IPS-20b (cell line): ENCODE measurements around the gene ESM1.
"Not testable (repeated sequence)": the region's sequence is repeated elsewhere in the genome, so short reads cannot be mapped to it uniquely, and the experiment has no call there.

ENCODE experiments used
- H3K27ac ChIP-seq: one replicate; pipeline ENCODE4 v1.5.1; 2013; ENCODE audit warnings: low read length
- H3K27me3 ChIP-seq: 2 replicates; pipeline ENCODE4 v1.6.1; 2013; ENCODE audit warnings: mild to moderate bottlenecking, low read length, inconsistent platforms; ENCODE audit not compliant: insufficient read depth
- H3K36me3 ChIP-seq: 2 replicates; pipeline ENCODE4 v1.6.1; 2013; ENCODE audit warnings: low read depth, mild to moderate bottlenecking, inconsistent platforms, low read length, moderate library complexity; ENCODE audit not compliant: insufficient read depth
- H3K4me1 ChIP-seq: 2 replicates; pipeline ENCODE4 v1.6.1; 2013; ENCODE audit warnings: mild to moderate bottlenecking, control low read depth, inconsistent platforms, low read length, moderate library complexity; ENCODE audit not compliant: insufficient read depth
- H3K4me3 ChIP-seq: 2 replicates; pipeline ENCODE4 v1.5.1; 2013; ENCODE audit warnings: mild to moderate bottlenecking, low read length, inconsistent platforms
- H3K9ac ChIP-seq: 2 replicates; pipeline ENCODE4 v1.6.1; 2013; ENCODE audit warnings: low read depth, mild to moderate bottlenecking, inconsistent platforms, low read length, moderate library complexity
- H3K9me3 ChIP-seq: 2 replicates; pipeline ENCODE4 v1.6.1; 2013; ENCODE audit warnings: mild to moderate bottlenecking, low read depth, low read length, inconsistent platforms; ENCODE audit not compliant: insufficient read depth

ESM1 gene

GRCh38 chr5:54985301-54986268 is at the start of gene ESM1:
TSS of gene ESM1 (minus strand) at chr5:54985593. CDS start at chr5:54985517, 76 bp downstream.
- Histone ChIP-seq H3K9ac (no peak within 1 kb of the TSS), H3K27me3 (peaks cover 15% of the 10 kb centered on the region; the same call in 1 of the 2 replicates), H3K9me3 (no peaks in the 10 kb centered on the region), H3K4me1 (peaks cover 4% of the 10 kb centered on the region), H3K4me3 (no peak within 1 kb of the TSS), H3K27ac (no peak within 1 kb of the TSS), H3K36me3 (no peaks in the 10 kb centered on the region)

GRCh38 chr5:55033568-55033967 is 48.2 kb upstream of the ESM1 start:
- Histone ChIP-seq H3K27ac (no peak overlapping the region), H3K4me3 (no peak overlapping the region), H3K9me3 (no peaks in the 10 kb centered on the region), H3K27me3 (no peaks in the 10 kb centered on the region), H3K36me3 (no peaks in the 10 kb centered on the region), H3K4me1 (peaks cover 13% of the 10 kb centered on the region), H3K9ac (no peak overlapping the region)

GRCh38 chr5:55031492-55031891 is 46.1 kb upstream of the ESM1 start:
- no peak overlapping the region for H3K27ac ChIP-seq
- peaks cover 4% of the 10 kb centered on the region for H3K4me1 ChIP-seq
- H3K9ac ChIP-seq = no peak overlapping the region
- no peaks in the 10 kb centered on the region for H3K36me3 ChIP-seq
- no peak overlapping the region for H3K4me3 ChIP-seq
- H3K27me3 ChIP-seq = no peaks in the 10 kb centered on the region
- no peaks in the 10 kb centered on the region for H3K9me3 ChIP-seq

- H3K36me3 ChIP-seq = no peaks in the 10 kb centered on the region
- no peak overlapping the region for H3K4me3 ChIP-seq
- peaks cover 2% of the 10 kb centered on the region; the same call in 1 of the 2 replicates for H3K4me1 ChIP-seq
- H3K27ac ChIP-seq = no peak overlapping the region
- H3K9me3 ChIP-seq = no peaks in the 10 kb centered on the region
- H3K27me3 ChIP-seq = no peaks in the 10 kb centered on the region
- no peak overlapping the region for H3K9ac ChIP-seq
These were observed 45.4 kb upstream of the ESM1 start for GRCh38 chr5:55030676-55031369.

- H3K4me1 ChIP-seq = peaks cover 4% of the 10 kb centered on the region; the same call in 1 of the 2 replicates
- H3K36me3 ChIP-seq = no peaks in the 10 kb centered on the region
- no peaks in the 10 kb centered on the region for H3K9me3 ChIP-seq
- no peak overlapping the region for H3K9ac ChIP-seq
- H3K27me3 ChIP-seq = no peaks in the 10 kb centered on the region
- no peak overlapping the region for H3K27ac ChIP-seq
- H3K4me3 ChIP-seq = no peak overlapping the region
These were observed 44.8 kb upstream of the ESM1 start for GRCh38 chr5:55030220-55030619.

- peaks cover 4% of the 10 kb centered on the region; the same call in 1 of the 2 replicates for H3K4me1 ChIP-seq
- H3K9ac ChIP-seq = no peak overlapping the region
- no peaks in the 10 kb centered on the region for H3K9me3 ChIP-seq
- H3K36me3 ChIP-seq = no peaks in the 10 kb centered on the region
- no peaks in the 10 kb centered on the region for H3K27me3 ChIP-seq
- H3K27ac ChIP-seq = no peak overlapping the region
- no peak overlapping the region for H3K4me3 ChIP-seq
These were observed 42.2 kb upstream of the ESM1 start for GRCh38 chr5:55027595-55027994.

- no peaks in the 10 kb centered on the region for H3K9me3 ChIP-seq
- no peak overlapping the region for H3K4me3 ChIP-seq
- H3K27me3 ChIP-seq = no peaks in the 10 kb centered on the region
These were observed 37.1 kb upstream of the ESM1 start for GRCh38 chr5:55022450-55022849.

GRCh38 chr5:55021821-55022220 is 36.4 kb upstream of the ESM1 start:
- Histone ChIP-seq H3K9ac (no peak overlapping the region), H3K27me3 (no peaks in the 10 kb centered on the region), H3K36me3 (no peaks in the 10 kb centered on the region), H3K9me3 (no peaks in the 10 kb centered on the region), H3K4me1 (peaks cover 4% of the 10 kb centered on the region; the same call in 1 of the 2 replicates), H3K4me3 (no peak overlapping the region), H3K27ac (no peak overlapping the region)

More at GRCh38 chr5:55022450-55022849, 37.1 kb upstream of the ESM1 start:
- Histone ChIP-seq H3K4me1 (peaks cover 4% of the 10 kb centered on the region; the same call in 1 of the 2 replicates), H3K9ac (no peak overlapping the region), H3K36me3 (no peaks in the 10 kb centered on the region), H3K27ac (no peak overlapping the region)

GRCh38 chr5:55021410-55021809 is 36.0 kb upstream of the ESM1 start:
- Histone ChIP-seq H3K9ac (no peak overlapping the region), H3K36me3 (no peaks in the 10 kb centered on the region), H3K9me3 (no peaks in the 10 kb centered on the region), H3K4me1 (peaks cover 4% of the 10 kb centered on the region; the same call in 1 of the 2 replicates), H3K27me3 (no peaks in the 10 kb centered on the region), H3K27ac (no peak overlapping the region), H3K4me3 (no peak overlapping the region)

- H3K27me3 ChIP-seq, H3K4me1 ChIP-seq, H3K27ac ChIP-seq, H3K9ac ChIP-seq, H3K4me3 ChIP-seq, H3K36me3 ChIP-seq: not testable (repeated sequence)
- H3K9me3 ChIP-seq = peaks cover 12% of the 10 kb centered on the region
These were observed 24.8 kb upstream of the ESM1 start for GRCh38 chr5:55010149-55010548.

GRCh38 chr5:55004729-55005128 is 19.3 kb upstream of the ESM1 start:
- Histone ChIP-seq H3K4me1 (no peaks in the 10 kb centered on the region), H3K36me3 (no peaks in the 10 kb centered on the region), H3K4me3 (no peak overlapping the region), H3K27me3 (no peaks in the 10 kb centered on the region), H3K27ac (no peak overlapping the region), H3K9me3 (no peaks in the 10 kb centered on the region), H3K9ac (no peak overlapping the region)
